SK-N-MC (cell line): ENCODE measurements around the gene CETN2.

Experiments
- EZH2 ChIP-seq: fragments of 200-600 bp; sonication (generic); IDR thresholded peaks from one replicate; pipeline ENCODE4 v1.6.1; 2017; ENCODE audit warnings: antibody characterized with exemption
- POLR2AphosphoS5 ChIP-seq: IDR thresholded peaks from 2 replicates; pipeline ENCODE4 v1.6.1; 2012; ENCODE audit warnings: mild to moderate bottlenecking, low read depth, low read length, borderline replicate concordance

DNA sequence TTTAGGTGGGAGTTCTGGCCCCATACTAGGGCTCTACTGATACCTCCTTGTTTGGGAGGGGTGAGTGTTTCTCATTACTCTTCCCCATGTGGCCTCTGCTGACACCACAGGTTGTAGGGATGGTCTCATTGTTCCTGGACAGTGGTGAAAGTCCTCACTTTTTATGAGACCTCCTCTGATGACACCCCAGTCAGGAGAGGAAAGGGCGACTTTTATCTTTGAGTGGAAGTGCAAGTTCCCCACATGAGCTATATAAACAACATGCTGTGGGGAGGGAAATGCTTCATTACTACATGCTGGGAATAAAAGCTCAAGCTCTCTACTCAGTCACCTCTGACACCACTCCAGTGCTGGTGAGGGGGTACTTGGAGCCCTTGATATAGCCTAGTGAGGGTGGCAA, 31.6 kb downstream of the CETN2 start:
- TF ChIP-seq POLR2AphosphoS5 (no peak), EZH2 (no peak)
